Right lobe of liver (tissue), 4 donors: ENCODE results near the gene PEX5.

Source experiments
- CTCF ChIP-seq, 4 donors: fragments of 200-600 bp in 3 of 4; fragments of 450-650 bp in 1 of 4; IDR thresholded peaks; one replicate each; pipeline versions ENCODE4 v1.5.1 to v1.8.0; 2016 to 2022; ENCODE audit warnings: antibody characterized with exemption in 4 of 4, mild to moderate bottlenecking in 2 of 4
- POLR2A ChIP-seq: fragments of 450-650 bp; IDR thresholded peaks from one replicate; pipeline ENCODE4 v1.6.1; 2017; ENCODE audit warnings: antibody characterized with exemption, mild to moderate bottlenecking
- donor health status: DM: no; HTN: no; CAD: no.
- donor health status: DM: no; HTN: no; CAD: no.
- donor health status: DM: no; HTN: yes; CAD: no.

GRCh38 chr12:7157391-7157790 lies 32.1 kb upstream of the PEX5 start:
- TF ChIP-seq CTCF (IDR thresholded peaks at IDR 0.05): no peak
- no peak for TF ChIP-seq POLR2A
